Endothelial cell of umbilical vein (primary cell): Measurements from ENCODE around the gene ABHD10.

Experiments
- CTCF ChIP-seq, 2 donors: IDR thresholded peaks; 1 replicate in 1 of 2; 2 replicates in 1 of 2; pipeline ENCODE4 v1.5.1; 2011; ENCODE audit warnings: low read length in 2 of 2, mild to moderate bottlenecking in 2 of 2, moderate library complexity in 2 of 2, control low read depth in 1 of 2, inconsistent platforms in 1 of 2, low read depth in 1 of 2; ENCODE audit not compliant: insufficient read depth in 1 of 2; ENCODE audit errors: extremely low read depth in 1 of 2
- EZH2 ChIP-seq: IDR thresholded peaks from 2 replicates; pipeline ENCODE4 v1.6.1; 2012; ENCODE audit warnings: borderline replicate concordance, low read depth, mild to moderate bottlenecking, moderate library complexity, low read length, inconsistent platforms; ENCODE audit not compliant: severe bottlenecking
- JUN ChIP-seq: IDR thresholded peaks from 2 replicates; pipeline ENCODE4 v1.6.1; 2011; ENCODE audit warnings: borderline replicate concordance, low read depth; ENCODE audit not compliant: insufficient read length, insufficient read depth
- MAX ChIP-seq: IDR thresholded peaks from 2 replicates; pipeline ENCODE4 v1.6.1; 2011; ENCODE audit not compliant: insufficient read depth, insufficient read length
- POLR2A ChIP-seq: IDR thresholded peaks from 2 replicates; pipeline ENCODE4 v1.6.1; 2012; ENCODE audit warnings: low read depth, mild to moderate bottlenecking, control low read depth, low read length

- TF ChIP-seq CTCF (IDR thresholded peaks at IDR 0.05; ENCODE audit: extremely low read depth in 1 of 2, insufficient read depth in 1 of 2, low read depth in 1 of 2, low read length in 2 of 2) (no peak), POLR2A (no peak), EZH2 (no peak), JUN (no peak), MAX (no peak)
These were observed 52.1 kb downstream of the ABHD10 start for GRCh38 chr3:112030901-112031300.
